ENCODE data around the gene AADAC. TPM values are rescaled to one million over a fixed set of nuclear protein-coding genes. Genes with fewer than 3 reads are reported as not detected.
"Not testable (repeated sequence)": the region's sequence is repeated elsewhere in the genome, so short reads cannot be mapped to it uniquely, and the experiment has no call there.

Gene AADAC
- total RNA-seq, 1 experiment from 2014 or later: not detected

DNA sequence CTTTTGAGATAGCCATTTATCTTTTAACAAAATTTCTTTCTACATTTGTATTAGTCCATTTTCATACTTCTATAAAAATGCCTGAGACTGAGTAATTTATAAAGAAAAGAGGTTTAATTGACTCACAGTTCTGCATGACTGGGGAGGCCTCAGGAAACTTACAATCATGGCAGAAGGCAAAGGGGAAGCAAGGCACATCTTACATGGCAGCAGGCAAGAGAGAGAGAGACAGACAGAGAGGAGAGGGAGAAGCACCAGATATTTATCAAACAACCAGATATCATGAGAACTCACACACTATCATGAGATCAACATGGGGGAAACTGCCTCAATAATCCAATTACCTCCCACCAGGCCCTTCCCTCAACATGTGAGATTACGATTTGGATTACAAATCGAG, 23.2 kb upstream of the AADAC start:
- H3K4me2 ChIP-seq (ENCODE audit: low read depth, low read length, poor library complexity, severe bottlenecking); H3K4me1 ChIP-seq (ENCODE audit: low read length); H3K9me3 ChIP-seq (ENCODE audit: low read length); H2AFZ ChIP-seq (ENCODE audit: low read length); DNase-seq; H3K9ac ChIP-seq (ENCODE audit: low read length); H3K27ac ChIP-seq (ENCODE audit: low read length); H3K4me3 ChIP-seq (ENCODE audit: low read length); H3K79me2 ChIP-seq (ENCODE audit: low read length); H3K27me3 ChIP-seq (ENCODE audit: low read length); H3K9me2 ChIP-seq (replicated peaks; ENCODE audit: insufficient read depth, low read length); H4K20me1 ChIP-seq (ENCODE audit: insufficient read depth, low read depth, low read length); H3K36me3 ChIP-seq (ENCODE audit: insufficient read depth, low read length): not testable (repeated sequence)

GRCh38 chr3:151792411-151792810, 21.5 kb upstream of the AADAC start:
- Histone ChIP-seq H3K9ac (ENCODE audit: low read length) (no peak overlapping the region), H3K4me1 (ENCODE audit: low read length) (no peaks in the 10 kb centered on the region), H3K36me3 (ENCODE audit: insufficient read depth, low read length) (no peaks in the 10 kb centered on the region), H3K4me2 (ENCODE audit: low read depth, low read length, poor library complexity, severe bottlenecking) (no peak overlapping the region), H4K20me1 (ENCODE audit: insufficient read depth, low read depth, low read length) (no peaks in the 10 kb centered on the region), H3K27ac (ENCODE audit: low read length) (no peak overlapping the region), H3K27me3 (ENCODE audit: low read length) (no peaks in the 10 kb centered on the region), H3K79me2 (ENCODE audit: low read length) (no peaks in the 10 kb centered on the region), H3K9me3 (ENCODE audit: low read length) (no peaks in the 10 kb centered on the region), H2AFZ (ENCODE audit: low read length) (no peak overlapping the region), H3K4me3 (ENCODE audit: low read length) (no peak overlapping the region), H3K9me2 (replicated peaks; ENCODE audit: insufficient read depth, low read length) (no peaks in the 10 kb centered on the region)
- no peak for DNase-seq

- H2AFZ ChIP-seq (ENCODE audit: low read length): no peak overlapping the region
- no peak overlapping the region for H3K4me2 ChIP-seq (ENCODE audit: low read depth, low read length, poor library complexity, severe bottlenecking)
- H3K36me3 ChIP-seq (ENCODE audit: insufficient read depth, low read length): no peaks in the 10 kb centered on the region
- H3K79me2 ChIP-seq (ENCODE audit: low read length): no peaks in the 10 kb centered on the region
- H3K9me3 ChIP-seq (ENCODE audit: low read length): no peaks in the 10 kb centered on the region
- no peaks in the 10 kb centered on the region for H3K9me2 ChIP-seq (replicated peaks; ENCODE audit: insufficient read depth, low read length)
- DNase-seq: no peak
- no peak overlapping the region for H3K4me3 ChIP-seq (ENCODE audit: low read length)
- H3K27me3 ChIP-seq (ENCODE audit: low read length): no peaks in the 10 kb centered on the region
- H3K27ac ChIP-seq (ENCODE audit: low read length): no peak overlapping the region
- H3K4me1 ChIP-seq (ENCODE audit: low read length): no peaks in the 10 kb centered on the region
- no peaks in the 10 kb centered on the region for H4K20me1 ChIP-seq (ENCODE audit: insufficient read depth, low read depth, low read length)
- H3K9ac ChIP-seq (ENCODE audit: low read length): no peak overlapping the region
These were observed 20.3 kb upstream of the AADAC start for GRCh38 chr3:151793636-151794035.

GRCh38 chr3:151794080-151794479, 19.8 kb upstream of the AADAC start:
- no peak overlapping the region for H3K4me2 ChIP-seq (ENCODE audit: low read depth, low read length, poor library complexity, severe bottlenecking)
- H2AFZ ChIP-seq (ENCODE audit: low read length): no peak overlapping the region
- H3K27ac ChIP-seq (ENCODE audit: low read length): no peak overlapping the region
- no peaks in the 10 kb centered on the region for H3K9me3 ChIP-seq (ENCODE audit: low read length)
- H3K9me2 ChIP-seq (replicated peaks; ENCODE audit: insufficient read depth, low read length): no peaks in the 10 kb centered on the region
- H3K36me3 ChIP-seq (ENCODE audit: insufficient read depth, low read length): no peaks in the 10 kb centered on the region
- no peak overlapping the region for H3K4me3 ChIP-seq (ENCODE audit: low read length)
- DNase-seq: no peak
- H3K79me2 ChIP-seq (ENCODE audit: low read length): no peaks in the 10 kb centered on the region
- no peaks in the 10 kb centered on the region for H3K27me3 ChIP-seq (ENCODE audit: low read length)
- no peaks in the 10 kb centered on the region for H4K20me1 ChIP-seq (ENCODE audit: insufficient read depth, low read depth, low read length)
- H3K9ac ChIP-seq (ENCODE audit: low read length): no peak overlapping the region
- H3K4me1 ChIP-seq (ENCODE audit: low read length): no peaks in the 10 kb centered on the region

DNA sequence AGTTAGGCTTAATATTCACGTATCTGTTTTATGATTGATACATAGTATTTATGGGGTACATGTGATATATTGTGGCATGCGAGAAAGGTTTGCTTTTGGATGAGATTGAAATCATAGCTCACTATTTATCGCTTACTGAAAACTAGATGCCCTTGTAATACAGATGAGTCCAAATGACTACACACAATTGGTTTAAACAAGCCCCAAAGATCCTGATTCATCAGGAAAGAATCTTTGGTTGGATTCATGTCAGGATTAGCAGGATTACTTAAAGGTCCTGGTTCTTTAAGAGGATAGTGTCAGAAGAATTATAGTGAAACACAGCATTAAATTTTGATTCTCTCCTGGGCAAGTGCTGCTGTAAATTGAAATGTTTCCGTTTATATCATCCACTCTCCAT, 18.6 kb upstream of the AADAC start:
- H3K27me3 ChIP-seq (ENCODE audit: low read length): no peaks in the 10 kb centered on the region
- DNase-seq: no peak
- no peaks in the 10 kb centered on the region for H3K36me3 ChIP-seq (ENCODE audit: insufficient read depth, low read length)
- no peak overlapping the region for H3K4me2 ChIP-seq (ENCODE audit: low read depth, low read length, poor library complexity, severe bottlenecking)
- H2AFZ ChIP-seq (ENCODE audit: low read length): no peak overlapping the region
- H4K20me1 ChIP-seq (ENCODE audit: insufficient read depth, low read depth, low read length): no peaks in the 10 kb centered on the region
- H3K27ac ChIP-seq (ENCODE audit: low read length): no peak overlapping the region
- no peaks in the 10 kb centered on the region for H3K4me1 ChIP-seq (ENCODE audit: low read length)
- no peaks in the 10 kb centered on the region for H3K79me2 ChIP-seq (ENCODE audit: low read length)
- H3K9me3 ChIP-seq (ENCODE audit: low read length): no peaks in the 10 kb centered on the region
- no peaks in the 10 kb centered on the region for H3K9me2 ChIP-seq (replicated peaks; ENCODE audit: insufficient read depth, low read length)
- no peak overlapping the region for H3K4me3 ChIP-seq (ENCODE audit: low read length)
- H3K9ac ChIP-seq (ENCODE audit: low read length): no peak overlapping the region

DNA sequence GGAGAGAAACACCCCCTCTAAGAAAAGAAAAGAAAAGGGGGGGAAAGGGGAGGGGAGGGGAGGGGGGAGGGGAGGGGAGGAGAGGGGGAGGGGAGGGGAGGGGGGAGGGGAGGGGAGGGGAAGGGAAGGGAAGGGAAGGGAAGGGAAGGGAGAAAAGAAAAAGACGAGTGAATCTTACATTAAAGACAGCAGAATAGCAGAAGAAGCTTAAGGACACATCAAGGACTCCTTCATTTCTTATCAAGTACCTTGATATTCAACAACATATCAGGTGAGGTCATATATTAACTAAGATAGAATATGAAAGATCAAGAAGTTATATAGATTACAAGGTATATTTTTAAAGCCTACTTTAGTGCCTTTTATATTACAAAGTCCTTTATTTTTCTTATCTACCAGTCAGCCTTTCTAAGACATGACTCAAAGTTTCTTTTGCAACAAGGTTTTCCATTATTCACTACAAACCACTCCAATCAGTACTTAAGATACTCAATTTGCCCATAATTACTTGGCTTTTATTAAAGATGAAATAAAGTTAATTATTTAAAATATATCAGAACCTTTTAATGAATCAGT, 17.7 kb upstream of the AADAC start:
- Histone ChIP-seq H3K9ac (ENCODE audit: low read length) (no peak overlapping the region), H3K79me2 (ENCODE audit: low read length) (no peaks in the 10 kb centered on the region), H4K20me1 (ENCODE audit: insufficient read depth, low read depth, low read length) (no peaks in the 10 kb centered on the region), H3K9me3 (ENCODE audit: low read length) (no peaks in the 10 kb centered on the region), H2AFZ (ENCODE audit: low read length) (no peak overlapping the region), H3K36me3 (ENCODE audit: insufficient read depth, low read length) (no peaks in the 10 kb centered on the region), H3K27ac (ENCODE audit: low read length) (no peak overlapping the region), H3K4me2 (ENCODE audit: low read depth, low read length, poor library complexity, severe bottlenecking) (no peak overlapping the region), H3K27me3 (ENCODE audit: low read length) (no peaks in the 10 kb centered on the region), H3K4me3 (ENCODE audit: low read length) (no peak overlapping the region), H3K4me1 (ENCODE audit: low read length) (no peaks in the 10 kb centered on the region), H3K9me2 (replicated peaks; ENCODE audit: insufficient read depth, low read length) (no peaks in the 10 kb centered on the region)
- DNase-seq: no peak

GRCh38 chr3:151798466-151798865, 15.4 kb upstream of the AADAC start:
- Histone ChIP-seq H3K27me3 (ENCODE audit: low read length) (no peaks in the 10 kb centered on the region), H3K4me3 (ENCODE audit: low read length) (no peak overlapping the region), H3K9me2 (replicated peaks; ENCODE audit: insufficient read depth, low read length) (no peaks in the 10 kb centered on the region), H2AFZ (ENCODE audit: low read length) (no peak overlapping the region), H3K27ac (ENCODE audit: low read length) (no peak overlapping the region), H3K79me2 (ENCODE audit: low read length) (no peaks in the 10 kb centered on the region), H3K36me3 (ENCODE audit: insufficient read depth, low read length) (no peaks in the 10 kb centered on the region), H3K4me1 (ENCODE audit: low read length) (no peaks in the 10 kb centered on the region), H3K9me3 (ENCODE audit: low read length) (no peaks in the 10 kb centered on the region), H4K20me1 (ENCODE audit: insufficient read depth, low read depth, low read length) (no peaks in the 10 kb centered on the region), H3K4me2 (ENCODE audit: low read depth, low read length, poor library complexity, severe bottlenecking) (no peak overlapping the region), H3K9ac (ENCODE audit: low read length) (no peak overlapping the region)
- DNase-seq: no peak

DNA sequence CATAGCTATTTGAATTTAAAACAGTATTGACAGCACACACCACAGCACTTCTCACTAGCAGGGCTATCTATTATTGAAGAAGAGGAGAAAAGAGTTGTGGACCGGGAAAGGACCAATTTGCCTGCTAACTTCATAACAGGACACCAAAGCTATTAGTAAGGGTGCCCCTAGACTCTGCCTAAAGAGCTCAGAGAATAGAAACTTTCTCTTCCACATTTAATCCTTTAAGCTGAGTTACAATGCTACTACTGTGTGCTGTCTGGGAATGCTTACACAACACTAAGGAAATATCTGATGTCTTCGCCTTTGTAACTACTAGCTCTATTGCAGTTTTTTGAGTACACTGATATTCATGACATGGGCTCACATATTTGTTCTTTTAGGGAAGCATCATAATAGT, 13.5 kb upstream of the AADAC start:
- H3K79me2 ChIP-seq (ENCODE audit: low read length): no peaks in the 10 kb centered on the region
- H3K36me3 ChIP-seq (ENCODE audit: insufficient read depth, low read length): no peaks in the 10 kb centered on the region
- H2AFZ ChIP-seq (ENCODE audit: low read length): no peak overlapping the region
- H3K4me1 ChIP-seq (ENCODE audit: low read length): no peaks in the 10 kb centered on the region
- no peaks in the 10 kb centered on the region for H3K9me2 ChIP-seq (replicated peaks; ENCODE audit: insufficient read depth, low read length)
- no peak overlapping the region for H3K4me2 ChIP-seq (ENCODE audit: low read depth, low read length, poor library complexity, severe bottlenecking)
- DNase-seq: no peak
- no peaks in the 10 kb centered on the region for H3K27me3 ChIP-seq (ENCODE audit: low read length)
- no peak overlapping the region for H3K4me3 ChIP-seq (ENCODE audit: low read length)
- H4K20me1 ChIP-seq (ENCODE audit: insufficient read depth, low read depth, low read length): no peaks in the 10 kb centered on the region
- no peak overlapping the region for H3K27ac ChIP-seq (ENCODE audit: low read length)
- no peaks in the 10 kb centered on the region for H3K9me3 ChIP-seq (ENCODE audit: low read length)
- H3K9ac ChIP-seq (ENCODE audit: low read length): no peak overlapping the region

- no peak for DNase-seq
- Histone ChIP-seq H3K36me3 (ENCODE audit: insufficient read depth, low read length) (no peaks in the 10 kb centered on the region), H3K9ac (ENCODE audit: low read length) (no peak overlapping the region), H3K27ac (ENCODE audit: low read length) (no peak overlapping the region), H3K4me3 (ENCODE audit: low read length) (no peak overlapping the region), H3K9me3 (ENCODE audit: low read length) (no peaks in the 10 kb centered on the region), H2AFZ (ENCODE audit: low read length) (no peak overlapping the region), H3K9me2 (replicated peaks; ENCODE audit: insufficient read depth, low read length) (no peaks in the 10 kb centered on the region), H3K4me2 (ENCODE audit: low read depth, low read length, poor library complexity, severe bottlenecking) (no peak overlapping the region), H3K79me2 (ENCODE audit: low read length) (no peaks in the 10 kb centered on the region), H3K4me1 (ENCODE audit: low read length) (no peaks in the 10 kb centered on the region), H4K20me1 (ENCODE audit: insufficient read depth, low read depth, low read length) (no peaks in the 10 kb centered on the region), H3K27me3 (ENCODE audit: low read length) (no peaks in the 10 kb centered on the region)
These were observed 9.6 kb upstream of the AADAC start for GRCh38 chr3:151804267-151804666.
